ENCODE data around the gene NAP1L1.

DNA sequence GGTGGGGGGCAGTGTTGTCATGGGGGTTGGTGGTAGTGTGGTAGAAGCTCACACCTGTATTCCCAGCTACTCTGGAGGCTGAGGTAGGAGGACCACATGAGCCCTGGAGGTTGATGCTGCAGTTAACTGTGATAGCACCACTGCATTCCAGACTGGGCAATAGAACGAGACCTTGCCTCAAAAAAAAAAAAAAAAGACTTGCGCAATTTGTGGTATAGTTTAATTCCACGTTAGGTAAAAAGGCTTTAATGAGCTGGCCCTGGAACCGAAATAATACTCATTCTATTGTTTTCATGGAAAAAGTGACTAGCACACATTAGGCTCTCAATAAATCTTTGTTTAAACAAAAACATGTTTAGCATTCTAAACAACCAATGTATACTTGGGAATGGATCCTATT lies 25.4 kb upstream of the NAP1L1 start:
- TF ChIP-seq, protein P1, sequence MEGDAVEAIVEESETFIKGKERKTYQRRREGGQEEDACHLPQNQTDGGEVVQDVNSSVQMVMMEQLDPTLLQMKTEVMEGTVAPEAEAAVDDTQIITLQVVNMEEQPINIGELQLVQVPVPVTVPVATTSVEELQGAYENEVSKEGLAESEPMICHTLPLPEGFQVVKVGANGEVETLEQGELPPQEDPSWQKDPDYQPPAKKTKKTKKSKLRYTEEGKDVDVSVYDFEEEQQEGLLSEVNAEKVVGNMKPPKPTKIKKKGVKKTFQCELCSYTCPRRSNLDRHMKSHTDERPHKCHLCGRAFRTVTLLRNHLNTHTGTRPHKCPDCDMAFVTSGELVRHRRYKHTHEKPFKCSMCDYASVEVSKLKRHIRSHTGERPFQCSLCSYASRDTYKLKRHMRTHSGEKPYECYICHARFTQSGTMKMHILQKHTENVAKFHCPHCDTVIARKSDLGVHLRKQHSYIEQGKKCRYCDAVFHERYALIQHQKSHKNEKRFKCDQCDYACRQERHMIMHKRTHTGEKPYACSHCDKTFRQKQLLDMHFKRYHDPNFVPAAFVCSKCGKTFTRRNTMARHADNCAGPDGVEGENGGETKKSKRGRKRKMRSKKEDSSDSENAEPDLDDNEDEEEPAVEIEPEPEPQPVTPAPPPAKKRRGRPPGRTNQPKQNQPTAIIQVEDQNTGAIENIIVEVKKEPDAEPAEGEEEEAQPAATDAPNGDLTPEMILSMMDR (IDR thresholded peaks at IDR 0.05): no peak
- TF ChIP-seq POLR2A (IDR thresholded peaks at IDR 0.05): no peak
